ENCODE data around the gene E2F3.
A peak's percentile ranks its signal among the peaks of the same experiment; 100 is the strongest.
"Not testable (repeated sequence)": the region's sequence is repeated elsewhere in the genome, so short reads cannot be mapped to it uniquely, and the experiment has no call there.

E2F3 gene

DNA sequence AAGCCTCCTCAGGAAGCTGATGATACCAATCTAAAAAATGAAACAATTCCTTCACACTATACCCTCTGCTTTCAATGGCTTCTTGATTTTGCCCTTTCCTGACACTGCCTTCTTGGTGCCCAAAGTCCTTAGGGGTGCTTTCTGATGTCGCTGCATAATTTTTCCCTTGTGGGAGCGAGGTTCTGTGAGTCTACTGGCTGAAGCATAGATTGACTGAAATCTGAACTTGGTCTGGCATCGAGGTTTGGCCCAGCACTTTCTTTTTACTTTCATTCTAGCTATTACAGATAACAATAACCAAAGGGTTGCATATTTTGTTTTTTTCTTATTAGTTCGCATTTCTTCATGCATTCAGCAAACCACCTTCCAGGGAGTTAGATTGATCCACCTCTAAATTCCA is 65.8 kb downstream of the E2F3 start:
- DNase-seq (ENCODE audit: low spot score): no peak

- DNase-seq (ENCODE audit: low spot score): no peak
Observed at GRCh38 chr6:20468209-20468608, 66.5 kb downstream of the E2F3 start.

GRCh38 chr6:20472748-20473147 is 71.1 kb downstream of the E2F3 start:
- DNase-seq (ENCODE audit: low spot score): no peak

GRCh38 chr6:20473518-20473917 is 71.8 kb downstream of the E2F3 start:
- no peak for DNase-seq (ENCODE audit: low spot score)

DNA sequence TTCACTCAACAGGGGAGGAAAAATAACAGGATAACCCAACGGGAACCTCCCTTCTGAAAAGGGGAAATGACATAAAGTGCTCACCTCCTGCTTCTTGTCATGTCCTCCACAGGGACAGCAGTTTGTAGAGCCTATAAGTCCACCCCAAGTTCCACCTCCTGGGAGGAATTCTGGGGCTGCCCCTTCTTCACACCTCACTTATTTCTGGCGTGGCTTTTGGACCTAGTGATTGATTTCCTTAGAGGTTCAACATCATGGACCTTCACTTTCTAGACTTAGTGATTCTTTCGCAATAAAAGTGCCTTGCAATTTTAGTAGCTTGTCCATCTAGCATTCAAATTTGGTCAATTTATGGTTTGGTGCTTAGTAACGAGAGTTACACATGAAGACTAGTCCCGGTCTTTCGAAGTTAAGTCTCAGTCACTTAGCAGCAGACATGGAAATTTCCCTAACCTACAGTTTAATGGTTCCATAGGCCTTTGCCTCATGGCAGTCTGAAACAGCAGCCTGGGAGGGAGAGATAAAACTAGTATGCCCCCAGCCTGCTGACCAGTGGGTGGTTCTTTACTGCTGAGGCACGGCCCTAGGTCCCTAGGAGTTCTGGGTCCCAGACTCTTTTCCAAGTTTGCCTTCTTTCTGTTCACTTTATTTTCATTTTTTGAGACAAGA is 73.3 kb downstream of the E2F3 start:
- DNase-seq (ENCODE audit: low spot score): no peak

- DNase-seq (ENCODE audit: low spot score): no peak
Observed at GRCh38 chr6:20476501-20477043, 74.9 kb downstream of the E2F3 start.

DNA sequence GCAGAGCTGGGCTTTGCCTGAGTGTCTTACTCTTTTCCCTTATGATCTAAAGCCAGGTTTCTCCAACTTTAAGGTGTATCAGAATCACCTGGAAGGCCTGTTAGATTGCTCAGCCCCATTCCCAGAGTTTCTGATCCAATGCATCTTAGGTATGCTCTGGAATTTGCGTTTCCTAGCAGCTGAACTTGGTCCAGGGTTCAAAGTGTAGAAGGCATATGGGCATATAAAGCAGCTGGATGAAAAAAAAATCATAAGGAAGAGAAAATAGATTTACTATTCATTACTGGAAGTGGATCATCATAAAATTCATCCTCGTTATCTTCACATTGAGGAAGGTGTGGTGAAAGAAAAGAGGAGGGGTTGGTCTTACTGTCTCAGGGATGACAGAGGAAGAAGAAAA is 75.8 kb downstream of the E2F3 start:
- DNase-seq (ENCODE audit: low spot score): no peak

DNA sequence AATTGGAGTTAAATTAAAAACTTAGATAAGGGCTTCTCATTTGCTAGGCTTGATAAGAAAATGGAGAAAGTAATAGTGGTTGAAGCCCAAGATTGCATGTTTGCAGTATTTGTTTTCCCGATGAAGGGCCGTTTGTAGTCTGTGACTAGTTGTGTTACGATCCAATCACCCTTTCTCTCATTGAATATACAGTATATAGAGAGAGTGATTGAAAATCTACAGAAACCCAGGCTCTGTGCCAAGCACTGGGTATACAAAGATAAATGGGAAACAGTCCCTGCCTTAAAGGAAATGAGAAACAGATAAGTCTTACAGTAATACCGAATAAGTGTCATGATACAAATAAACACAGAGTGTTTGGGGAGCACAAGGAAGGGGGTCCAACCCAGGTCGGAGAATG is 77.4 kb downstream of the E2F3 start:
- DNase-seq (ENCODE audit: low spot score): no peak

DNA sequence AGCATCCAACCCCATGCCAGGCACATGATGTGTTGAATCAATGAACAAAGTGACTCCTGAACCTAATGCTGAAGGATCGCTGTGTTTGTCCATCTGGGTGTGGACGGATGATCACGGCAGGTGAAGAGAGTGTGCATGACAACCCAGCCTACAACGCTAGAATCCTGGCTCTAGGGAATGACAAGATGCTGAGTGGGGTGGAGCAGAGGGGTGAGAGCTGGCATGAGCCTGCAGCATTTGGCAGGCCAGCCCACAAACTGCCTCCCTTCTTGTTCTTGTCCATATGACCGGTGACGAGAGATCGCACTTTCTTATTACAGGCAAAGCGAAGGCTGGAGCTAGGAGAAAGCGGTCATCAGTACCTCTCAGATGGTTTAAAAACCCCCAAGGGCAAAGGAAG is 77.8 kb downstream of the E2F3 start:
- DNase-seq (ENCODE audit: low spot score): no peak

DNA sequence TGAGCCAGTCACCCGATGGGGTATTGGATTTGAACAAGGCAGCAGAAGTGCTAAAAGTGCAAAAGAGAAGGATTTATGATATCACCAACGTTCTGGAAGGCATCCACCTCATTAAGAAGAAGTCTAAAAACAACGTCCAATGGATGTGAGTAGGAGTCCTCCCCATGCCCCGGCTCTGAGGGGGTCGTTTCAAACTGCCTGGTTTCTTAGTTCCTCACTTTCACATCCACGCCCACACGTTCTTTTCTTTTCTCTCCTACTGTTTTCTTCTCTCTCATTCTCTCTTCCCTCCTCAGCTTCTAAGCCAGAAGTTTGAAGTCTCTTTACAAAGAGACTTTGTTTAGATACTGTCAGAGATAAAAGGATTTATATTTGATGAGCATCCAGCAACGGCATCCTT is 79.6 kb downstream of the E2F3 start:
- DNase-seq (ENCODE audit: low spot score): no peak

DNA sequence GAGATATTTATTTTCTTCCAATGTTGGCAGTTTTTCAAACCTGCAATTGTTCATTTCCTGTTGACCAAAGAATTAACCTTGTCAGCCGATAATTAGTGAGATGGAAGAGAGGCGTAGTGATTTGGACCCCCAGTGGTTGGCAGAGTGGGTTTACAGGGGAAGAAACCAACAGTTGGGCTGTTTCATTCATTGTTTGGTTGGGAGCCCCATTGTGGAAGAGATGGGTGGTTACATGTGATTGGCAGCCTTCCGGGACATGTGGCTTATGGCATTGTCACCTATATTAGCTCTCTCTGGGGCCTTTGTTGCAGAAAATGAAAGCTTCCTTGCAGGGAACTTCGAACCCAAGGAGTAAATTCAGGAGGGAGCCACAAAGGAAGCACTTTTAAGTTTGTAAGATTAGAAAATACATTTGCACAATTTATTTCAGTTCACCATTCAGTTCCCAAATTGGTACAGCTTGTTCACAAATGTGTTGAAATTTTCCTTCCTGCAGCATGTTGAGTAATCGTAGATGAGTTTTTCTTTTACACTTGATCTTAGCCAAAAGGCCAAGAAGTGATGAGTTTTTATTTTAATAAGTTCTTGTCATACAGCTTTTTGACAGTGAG is 82.3 kb downstream of the E2F3 start:
- no peak for DNase-seq (ENCODE audit: low spot score)

DNA sequence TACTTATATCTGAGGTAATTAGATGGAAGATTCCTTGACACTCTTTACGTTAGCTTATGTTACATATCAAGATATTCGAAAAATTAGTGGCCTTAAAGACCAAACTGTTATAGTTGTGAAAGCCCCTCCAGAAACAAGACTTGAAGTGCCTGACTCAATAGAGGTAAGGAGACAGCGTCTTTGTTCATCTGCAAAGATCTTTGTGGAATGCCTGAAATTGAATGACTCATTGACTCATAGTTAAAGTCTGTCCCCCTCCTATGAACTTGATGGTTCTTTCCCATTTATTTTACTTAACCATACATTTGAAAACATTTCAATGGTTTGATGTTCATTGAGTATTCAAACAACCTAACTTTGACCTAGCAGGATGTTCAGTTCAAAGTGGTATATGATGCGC is 85.0 kb downstream of the E2F3 start:
- no peak for DNase-seq (ENCODE audit: low spot score)

DNA sequence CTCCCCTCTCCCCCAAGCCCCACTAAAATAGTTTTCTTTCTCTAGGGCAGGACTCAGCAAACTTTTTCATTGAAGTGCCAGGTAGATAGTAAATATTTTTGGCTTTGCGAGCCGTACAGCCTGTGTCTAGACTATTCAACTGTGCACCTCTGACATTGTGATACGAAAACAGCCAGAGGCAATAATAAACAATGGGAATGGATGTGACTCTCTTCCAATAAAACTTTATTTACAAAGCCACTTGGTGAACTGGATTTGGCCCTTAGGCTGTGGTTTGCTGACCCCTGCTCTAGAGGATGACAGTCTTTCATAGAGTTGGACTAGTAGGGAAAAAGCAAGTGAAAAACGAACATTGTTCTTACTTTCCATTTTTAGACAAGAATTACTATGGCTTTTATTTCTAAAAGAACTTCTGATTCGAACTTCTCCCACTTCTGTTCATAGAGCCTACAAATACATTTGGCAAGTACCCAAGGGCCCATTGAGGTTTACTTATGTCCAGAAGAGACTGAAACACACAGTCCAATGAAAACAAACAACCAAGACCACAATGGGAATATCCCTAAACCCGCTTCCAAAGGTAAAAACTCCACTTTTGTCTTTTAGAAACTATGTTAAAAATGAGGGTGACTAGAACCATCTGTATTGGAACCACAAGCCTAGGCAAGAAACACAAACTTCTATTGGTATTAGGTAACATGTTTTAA is 86.1 kb downstream of the E2F3 start:
- no peak for DNase-seq (ENCODE audit: low spot score)

- no peak for DNase-seq (ENCODE audit: low spot score)
Observed at GRCh38 chr6:20490591-20490990, 88.9 kb downstream of the E2F3 start.

- no peak for DNase-seq (ENCODE audit: low spot score)
Observed at GRCh38 chr6:20492099-20492498, 90.4 kb downstream of the E2F3 start.

DNA sequence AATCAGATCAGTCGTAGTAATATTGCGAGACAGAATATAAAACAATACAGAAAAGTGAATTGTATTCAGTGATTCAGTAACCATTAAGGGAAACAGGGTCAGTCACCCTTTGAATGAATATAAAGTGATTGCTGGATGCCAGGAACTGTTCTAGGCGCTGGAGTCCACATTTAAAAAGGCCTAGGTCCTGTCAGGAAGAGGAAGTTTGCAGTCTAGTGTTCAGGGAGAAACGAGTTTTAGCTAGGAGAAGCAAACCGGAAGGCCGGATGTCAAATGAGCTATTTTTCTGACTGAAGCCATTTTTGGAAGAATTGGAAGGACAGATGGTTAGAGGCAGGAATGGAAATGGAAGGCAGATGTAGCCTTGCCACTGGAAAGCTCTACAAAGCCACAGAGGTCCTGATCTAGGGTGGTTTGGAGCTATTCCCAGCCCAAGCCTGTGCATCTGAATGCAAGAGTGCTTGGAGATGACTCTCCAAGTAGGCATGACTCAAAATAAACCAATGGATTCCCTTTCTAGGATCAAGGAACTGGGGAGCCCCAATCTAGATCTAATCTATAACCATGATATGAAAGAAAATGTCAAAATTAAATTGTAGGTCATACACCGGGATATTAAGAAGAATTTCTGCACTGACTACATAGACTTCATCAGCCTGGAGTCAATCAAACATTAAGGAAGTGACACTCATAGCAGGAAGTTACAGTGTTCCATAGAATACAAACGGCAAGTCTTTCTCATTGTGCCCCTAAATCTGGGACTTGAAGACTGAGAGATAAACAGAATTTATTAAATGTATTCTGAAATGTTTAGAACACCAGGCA is 95.7 kb downstream of the E2F3 start:
- DNase-seq (ENCODE audit: low spot score): peak; percentile 88

- no peak for DNase-seq (ENCODE audit: low spot score)
Observed at GRCh38 chr6:20498041-20498385, 96.3 kb downstream of the E2F3 start.

DNA sequence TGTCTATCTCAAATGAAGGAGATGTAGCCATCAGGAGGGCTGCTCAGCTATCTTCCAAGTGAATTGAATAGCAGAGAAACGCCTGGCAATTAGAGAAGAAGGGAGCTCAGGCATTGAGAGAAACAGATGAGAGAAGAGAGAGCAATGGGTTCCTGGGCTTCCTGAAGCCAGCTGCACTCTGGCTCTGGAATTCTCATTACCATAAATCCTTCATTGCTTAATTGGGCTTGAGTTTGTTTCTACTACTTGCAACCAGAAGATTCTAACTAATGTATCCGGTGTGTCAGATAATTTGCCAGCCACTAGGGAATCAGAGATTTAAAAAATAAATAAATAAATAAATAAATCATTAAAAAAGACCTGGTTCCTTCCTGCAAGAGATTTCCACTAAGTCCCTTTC is 107.5 kb downstream of the E2F3 start:
- no peak for DNase-seq (ENCODE audit: low spot score)

GRCh38 chr6:20511852-20512251 is 110.2 kb downstream of the E2F3 start:
- DNase-seq (ENCODE audit: low spot score): no peak

DNA sequence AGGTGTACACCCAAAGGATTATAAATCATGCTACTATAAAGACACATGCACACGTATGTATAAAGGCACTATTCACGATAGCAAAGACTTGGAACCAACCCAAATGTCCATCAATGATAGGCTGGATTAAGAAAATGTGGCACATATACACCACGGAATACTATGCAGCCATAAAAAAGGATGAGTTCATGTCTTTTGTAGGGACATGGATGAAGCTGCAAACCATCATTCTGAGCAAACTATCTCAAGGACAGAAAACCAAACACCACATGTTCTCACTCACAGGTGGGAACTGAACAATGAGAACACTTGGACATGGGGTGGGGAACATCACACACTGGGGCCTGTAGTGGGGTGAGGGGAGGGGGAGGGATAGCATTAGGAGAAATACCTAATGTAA is 123.5 kb downstream of the E2F3 start:
- DNase-seq (ENCODE audit: low spot score): not testable (repeated sequence)

DNA sequence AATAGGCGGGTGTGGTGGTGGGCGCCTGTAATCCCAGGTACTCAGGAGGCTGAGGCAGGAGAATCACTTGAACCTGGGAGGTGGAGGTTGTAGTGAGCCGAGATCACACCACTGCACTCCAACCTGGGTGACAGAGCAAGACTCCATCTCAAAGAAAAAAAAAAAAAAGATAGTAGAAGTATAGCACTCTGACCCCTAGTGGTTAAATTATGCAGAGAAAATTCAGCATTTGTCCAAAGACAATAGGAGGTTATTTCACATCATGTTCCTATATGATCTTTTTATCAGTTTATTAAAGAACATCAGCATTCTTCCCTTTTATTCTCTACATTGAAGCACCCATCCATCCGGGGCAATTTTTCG is 127.4 kb downstream of the E2F3 start:
- peak; percentile 15 for DNase-seq (ENCODE audit: low spot score)

GRCh38 chr6:20532881-20533280 is 131.2 kb downstream of the E2F3 start:
- DNase-seq (ENCODE audit: low spot score): no peak
